Right cardiac atrium (tissue), 5 donors: ENCODE results near the gene IL17RC. TPM values are rescaled to one million over a fixed set of nuclear protein-coding genes. Genes with fewer than 3 reads are reported as not detected.
A peak's percentile ranks its signal among the peaks of the same experiment; 100 is the strongest.

Experiments used
- ATAC-seq, 2 donors: fragments of 200-7000 bp; cut with Tn5 transposase; one replicate each; pipeline versions ENCODE4 v1.8.0 to v1.9.1; 2020; ENCODE audit warnings: moderate library complexity in 2 of 2, mild to moderate bottlenecking in 1 of 2
- DNase-seq, 3 donors: peaks; one replicate each; pipeline ENCODE4 v3.0.0-alpha.2; 2020
- H3K27ac ChIP-seq: one replicate; pipeline ENCODE4 v1.5.1; 2013; ENCODE audit warnings: mild to moderate bottlenecking, low read length, control low read depth, moderate library complexity
- H3K27me3 ChIP-seq: one replicate; pipeline ENCODE4 v1.6.1; 2013; ENCODE audit not compliant: control insufficient read depth, insufficient read depth
- H3K4me1 ChIP-seq: one replicate; pipeline ENCODE4 v1.6.1; 2013; ENCODE audit warnings: low read length; ENCODE audit not compliant: control insufficient read depth, insufficient read depth
- H3K4me3 ChIP-seq: one replicate; pipeline ENCODE4 v1.5.1; 2013; ENCODE audit warnings: low read length, control low read depth
- H3K9me3 ChIP-seq: one replicate; pipeline ENCODE4 v1.6.1; 2013; ENCODE audit warnings: low read length; ENCODE audit not compliant: control insufficient read depth
- WGBS: extraction: QIAGEN DNeasy Blood & Tissue Kit; methylation state at CpG from one replicate; pipeline ENCODE4 v1.1.7; 2013; 5-methylcytosine and 5-hydroxymethylcytosine counted together
- intact Hi-C, 4 donors: fragments of 100-400 bp; cut with DNase I; formaldehyde crosslinking; loops; one replicate each; pipeline versions ENCODE4 v1.11.0 to v1.14.0; 2022 to 2023
- polyA plus RNA-seq: library from polyadenylated mRNA; stranded (reverse); fragments of 200-250 nt; gene quantifications from one replicate; pipeline ENCODE4 v1.2.3, GENCODE V29; 2013
- total RNA-seq, 4 donors: library from RNA; stranded (reverse); fragmentation: NEBNext Ultra II Directional; extraction: Animal tissue kit (Norgen Biotek cat#: 25700); gene quantifications; one replicate each; pipeline ENCODE4 v1.2.1, GENCODE V29; 2021
- donor health status: healthy with polysubstance abuse.
- donor health status: DM: no; HTN: yes; CAD: no.
- donor health status: DM: no; HTN: no; CAD: no.
- donor health status: DM: no; HTN: yes; CAD: no; lungs with severe emphysema.
- donor health status: DM: yes; HTN: yes; CAD: no.

IL17RC gene
- total and polyA plus RNA-seq, 5 donors: 35.1 to 48.1 (median 40.4) TPM

- no peaks in the 10 kb centered on the region for H3K9me3 ChIP-seq
- DNase-seq: no peak
- H3K27ac ChIP-seq: no peak overlapping the region
- no peaks in the 10 kb centered on the region for H3K27me3 ChIP-seq
- ATAC-seq: no peak
- intact Hi-C loops: no loop called here
- H3K4me3 ChIP-seq: no peak overlapping the region
- H3K4me1 ChIP-seq: no peaks in the 10 kb centered on the region
- 93% methylated on average over 6 of the region's 6 CpGs for WGBS
These were observed 48.4 kb downstream of the IL17RC start for GRCh38 chr3:9965200-9965875.

- intact Hi-C loops: no loop called here
- 97% methylated on average over 2 of the region's 2 CpGs for WGBS
- H3K9me3 ChIP-seq: no peaks in the 10 kb centered on the region
- H3K4me1 ChIP-seq: no peaks in the 10 kb centered on the region
- H3K27ac ChIP-seq: no peak overlapping the region
- H3K27me3 ChIP-seq: no peaks in the 10 kb centered on the region
- no peak for ATAC-seq
- DNase-seq: no peak
- no peak overlapping the region for H3K4me3 ChIP-seq
These were observed 49.9 kb downstream of the IL17RC start for GRCh38 chr3:9966841-9967240.

GRCh38 chr3:9969632-9970019 is 52.7 kb downstream of the IL17RC start:
- no peaks in the 10 kb centered on the region for H3K9me3 ChIP-seq
- H3K27ac ChIP-seq: no peak overlapping the region
- DNase-seq: no peak
- ATAC-seq: no peak
- intact Hi-C loops: no loop called here
- WGBS: 98% methylated on average over 4 of the region's 4 CpGs
- H3K4me3 ChIP-seq: no peak overlapping the region
- no peaks in the 10 kb centered on the region for H3K4me1 ChIP-seq
- H3K27me3 ChIP-seq: no peaks in the 10 kb centered on the region

GRCh38 chr3:9970020-9970652 is 53.2 kb downstream of the IL17RC start:
- 98% methylated on average over 3 of the region's 3 CpGs for WGBS
- no peaks in the 10 kb centered on the region for H3K27me3 ChIP-seq
- no peak overlapping the region for H3K27ac ChIP-seq
- H3K4me1 ChIP-seq: no peaks in the 10 kb centered on the region
- no peak overlapping the region for H3K4me3 ChIP-seq
- no peaks in the 10 kb centered on the region for H3K9me3 ChIP-seq
- DNase-seq (no peak), ATAC-seq (no peak)
- intact Hi-C loops: no loop called here

- Histone ChIP-seq H3K27me3 (no peaks in the 10 kb centered on the region), H3K9me3 (no peaks in the 10 kb centered on the region), H3K27ac (peak overlapping the region; percentile 99), H3K4me1 (peaks cover 3% of the 10 kb centered on the region), H3K4me3 (peak overlapping the region; percentile 57)
- DNase-seq: peak; percentile 84 to 90 (median 85)
- intact Hi-C loops: no loop called here
- ATAC-seq: peak; percentile 98 to 99
- WGBS: 25% methylated on average over 7 of the region's 7 CpGs
These were observed 60.1 kb downstream of the IL17RC start for GRCh38 chr3:9976721-9977709.

- Histone ChIP-seq H3K4me3 (no peak overlapping the region), H3K9me3 (no peaks in the 10 kb centered on the region), H3K27me3 (no peaks in the 10 kb centered on the region), H3K4me1 (peaks cover 3% of the 10 kb centered on the region), H3K27ac (peak overlapping the region; percentile 45)
- DNase-seq: no peak
- 86% methylated on average over 8 of the region's 8 CpGs for WGBS
- intact Hi-C loops: no loop called here
- ATAC-seq: no peak
These were observed 61.9 kb downstream of the IL17RC start for GRCh38 chr3:9978710-9979305.

GRCh38 chr3:9980251-9980650 is 63.4 kb downstream of the IL17RC start:
- WGBS: 96% methylated on average over 2 of the region's 2 CpGs
- H3K4me3 ChIP-seq: no peak overlapping the region
- intact Hi-C loops: no loop called here
- H3K9me3 ChIP-seq: no peaks in the 10 kb centered on the region
- H3K27me3 ChIP-seq: no peaks in the 10 kb centered on the region
- no peak overlapping the region for H3K27ac ChIP-seq
- H3K4me1 ChIP-seq: peaks cover 3% of the 10 kb centered on the region
- no peak for ATAC-seq
- no peak for DNase-seq

Other genes starting within 250 kb of the IL17RC start
- gene CPNE9, start 213.3 kb upstream of the IL17RC start, total RNA-seq: under 1 TPM in 3 of 4 donors, not detected in 1; 0.11 to 0.31 (median 0.15) TPM
- 0.07 TPM for gene CPNE9, start 213.3 kb upstream of the IL17RC start, polyA plus RNA-seq
- 10 to 100 TPM in 3 of 4 donors, 1 to 10 TPM in 1; 9.2 to 12.0 (median 11.7) TPM for gene BRPF1, start 185.4 kb upstream of the IL17RC start, total RNA-seq
- 6.4 TPM for gene BRPF1, start 185.4 kb upstream of the IL17RC start, polyA plus RNA-seq
- 10 to 100 TPM in 3 of 4 donors, 1 to 10 TPM in 1; 9.6 to 15.5 (median 15.1) TPM for gene OGG1, start 167.1 kb upstream of the IL17RC start, total RNA-seq
- 13.4 TPM for gene OGG1, start 167.1 kb upstream of the IL17RC start, polyA plus RNA-seq
- gene CAMK1, start 147.2 kb upstream of the IL17RC start, total RNA-seq: 10 to 100 TPM; 20.1 to 24.9 (median 21.0) TPM
- gene CAMK1, start 147.2 kb upstream of the IL17RC start, polyA plus RNA-seq: 22.1 TPM
- 10 to 100 TPM; 42.0 to 51.3 (median 46.3) TPM for gene TADA3, start 124.6 kb upstream of the IL17RC start, total RNA-seq
- gene TADA3, start 124.6 kb upstream of the IL17RC start, polyA plus RNA-seq: 38.4 TPM
- 100 to 1,000 TPM in 1 of 4 donors, 10 to 100 TPM in 3; 63.8 to 104 (median 73.0) TPM for gene ARPC4, start 124.0 kb upstream of the IL17RC start, total RNA-seq
- 51.1 TPM for gene ARPC4, start 124.0 kb upstream of the IL17RC start, polyA plus RNA-seq
- 10 to 100 TPM; 20.6 to 27.3 (median 23.8) TPM for gene TTLL3, start 106.8 kb upstream of the IL17RC start, total RNA-seq
- gene TTLL3, start 106.8 kb upstream of the IL17RC start, polyA plus RNA-seq: 23.7 TPM
- gene RPUSD3, start 73.1 kb upstream of the IL17RC start, total RNA-seq: 10 to 100 TPM; 31.2 to 37.7 (median 37.6) TPM
- 43.3 TPM for gene RPUSD3, start 73.1 kb upstream of the IL17RC start, polyA plus RNA-seq
- 1 to 10 TPM in 1 of 4 donors, under 1 TPM in 2, not detected in 1; 0.38 to 8.4 (median 0.40) TPM for gene CIDEC, start 36.8 kb upstream of the IL17RC start, total RNA-seq
- gene CIDEC, start 36.8 kb upstream of the IL17RC start, polyA plus RNA-seq: 29.5 TPM
- gene JAGN1, start 26.5 kb upstream of the IL17RC start, total RNA-seq: 10 to 100 TPM; 20.3 to 22.4 (median 20.4) TPM
- 26.0 TPM for gene JAGN1, start 26.5 kb upstream of the IL17RC start, polyA plus RNA-seq
- 1 to 10 TPM; 1.0 to 2.2 (median 1.4) TPM for gene IL17RE, start 14.2 kb upstream of the IL17RC start, total RNA-seq
- 1.2 TPM for gene IL17RE, start 14.2 kb upstream of the IL17RC start, polyA plus RNA-seq
- gene CRELD1, start 16.7 kb downstream of the IL17RC start, total RNA-seq: 10 to 100 TPM; 59.6 to 88.4 (median 66.9) TPM
- gene CRELD1, start 16.7 kb downstream of the IL17RC start, polyA plus RNA-seq: 92.8 TPM
- 1 to 10 TPM; 1.4 to 2.1 (median 1.7) TPM for gene PRRT3, start 35.3 kb downstream of the IL17RC start, total RNA-seq
- gene PRRT3, start 35.3 kb downstream of the IL17RC start, polyA plus RNA-seq: 1.2 TPM
- 10 to 100 TPM; 84.3 to 89.8 (median 87.6) TPM for gene EMC3, start 69.7 kb downstream of the IL17RC start, total RNA-seq
- 85.2 TPM for gene EMC3, start 69.7 kb downstream of the IL17RC start, polyA plus RNA-seq
- gene FANCD2, start 109.3 kb downstream of the IL17RC start, total RNA-seq: 1 to 10 TPM; 1.1 to 2.6 (median 1.6) TPM
- 1.0 TPM for gene FANCD2, start 109.3 kb downstream of the IL17RC start, polyA plus RNA-seq
- not detected for gene FANCD2OS, start 191.2 kb downstream of the IL17RC start, total RNA-seq
- gene FANCD2OS, start 191.2 kb downstream of the IL17RC start, polyA plus RNA-seq: not detected
- gene BRK1, start 198.6 kb downstream of the IL17RC start, total RNA-seq: 100 to 1,000 TPM in 2 of 4 donors, 10 to 100 TPM in 2; 93.3 to 106 (median 100) TPM
- 127 TPM for gene BRK1, start 198.6 kb downstream of the IL17RC start, polyA plus RNA-seq
- 10 to 100 TPM; 17.4 to 18.2 (median 17.6) TPM for gene VHL, start 224.7 kb downstream of the IL17RC start, total RNA-seq
- 19.1 TPM for gene VHL, start 224.7 kb downstream of the IL17RC start, polyA plus RNA-seq
- gene IRAK2, start 247.8 kb downstream of the IL17RC start, total RNA-seq: 1 to 10 TPM in 3 of 4 donors, under 1 TPM in 1; 0.71 to 1.5 (median 1.4) TPM
- 0.63 TPM for gene IRAK2, start 247.8 kb downstream of the IL17RC start, polyA plus RNA-seq